GM12892 (cell line): ENCODE data around the gene L1CAM.

Experiments used
- POLR2A ChIP-seq: IDR thresholded peaks from 2 replicates; pipeline ENCODE4 v1.6.1; 2011; ENCODE audit warnings: low read depth, low read length, control low read depth
- POLR2AphosphoS5 ChIP-seq: IDR thresholded peaks from 2 replicates; pipeline ENCODE4 v1.6.1; 2011; ENCODE audit warnings: low read depth, low read length, control low read depth

GRCh38 chrX:153935326-153935851, 49.4 kb upstream of the L1CAM start:
- TF ChIP-seq POLR2A (no peak), POLR2AphosphoS5 (no peak)
